ENCODE data around the gene PPM1D. TPM values are rescaled to one million over a fixed set of nuclear protein-coding genes. Genes with fewer than 3 reads are reported as not detected.
"Not testable (repeated sequence)": the region's sequence is repeated elsewhere in the genome, so short reads cannot be mapped to it uniquely, and the experiment has no call there.

The PPM1D gene
- total RNA-seq, 2 experiments from 2014 or later = 11.8 to 13.1 TPM

DNA sequence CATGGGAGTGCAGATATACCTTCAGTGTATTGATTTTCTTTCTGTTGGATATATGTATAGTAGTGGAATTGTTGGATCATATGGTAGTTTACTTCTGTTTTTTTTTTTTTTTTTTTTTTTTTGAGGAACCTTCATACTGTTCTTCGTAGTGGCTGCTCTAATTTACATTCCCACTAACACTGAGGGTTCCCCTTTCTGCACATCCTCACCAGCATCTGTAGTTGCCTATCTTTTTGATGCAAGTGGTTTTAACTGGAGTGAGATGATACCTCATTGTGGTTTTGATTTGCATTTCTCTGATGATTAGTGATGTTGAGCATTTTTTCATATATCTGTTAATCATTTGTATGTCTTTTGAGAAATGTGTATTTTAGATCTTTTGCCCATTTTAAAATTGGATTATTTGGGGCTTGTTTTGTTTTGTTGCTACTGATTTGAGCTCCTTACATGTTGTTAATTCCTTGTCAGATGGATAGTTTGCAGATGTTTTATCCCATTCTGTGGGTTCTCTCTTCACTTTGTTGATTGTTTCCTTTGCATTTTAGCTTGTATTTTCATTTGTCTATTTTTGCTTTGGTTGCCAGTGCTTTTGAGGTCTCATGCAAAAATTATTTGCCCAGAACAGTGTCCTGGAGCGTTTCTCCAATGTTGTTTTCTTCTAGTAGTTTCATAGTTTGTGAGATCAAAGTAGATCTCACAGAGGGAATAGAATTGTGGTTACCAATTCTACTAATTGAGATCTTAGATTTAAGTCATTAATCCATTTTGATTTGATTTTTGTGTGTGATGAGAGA lies 52.7 kb downstream of the PPM1D start:
- no peak overlapping the region for H3K27ac Mint-ChIP-seq
- no peaks in the 10 kb centered on the region for H3K27me3 Mint-ChIP-seq (ENCODE audit: low read depth)
- no peak for DNase-seq
- no peak overlapping the region for H3K4me3 Mint-ChIP-seq
- peaks cover 27% of the 10 kb centered on the region for H3K4me1 Mint-ChIP-seq (ENCODE audit: low read depth)
- peaks cover 30% of the 10 kb centered on the region for H3K36me3 Mint-ChIP-seq (ENCODE audit: low read depth)
- H3K9me3 Mint-ChIP-seq = no peaks in the 10 kb centered on the region
- CTCF ChIA-PET = interaction anchor here (1.6 kb wide), 1 partner anchor 14 kb away, joined by 6 read pairs; no protein-coding TSS in a partner anchor
- intact Hi-C loops (cut with micrococcal nuclease) = no loop called here

DNA sequence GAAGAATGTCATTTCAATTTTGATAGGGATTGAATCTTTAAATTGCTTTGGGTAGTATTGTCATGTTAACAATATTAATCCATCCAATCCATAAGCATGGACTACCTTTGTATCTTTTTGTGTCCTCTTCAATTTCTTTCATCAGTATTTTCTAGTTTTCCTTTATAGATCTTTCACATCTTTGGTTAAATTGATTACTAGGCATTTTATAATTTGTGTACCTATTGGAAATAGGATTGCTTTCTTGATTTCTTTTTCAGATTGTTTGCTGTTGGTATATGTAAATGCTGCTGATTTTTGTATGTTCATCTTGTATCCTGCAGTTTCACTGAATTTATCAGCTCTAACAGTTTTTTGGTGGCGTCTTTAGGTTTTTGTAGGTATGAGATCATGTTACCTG lies 53.6 kb downstream of the PPM1D start:
- Mint-ChIP-seq H3K4me1 (ENCODE audit: low read depth) (peaks cover 27% of the 10 kb centered on the region), H3K9me3 (no peaks in the 10 kb centered on the region), H3K27me3 (ENCODE audit: low read depth) (no peaks in the 10 kb centered on the region), H3K4me3 (no peak overlapping the region), H3K36me3 (ENCODE audit: low read depth) (peaks cover 25% of the 10 kb centered on the region), H3K27ac (no peak overlapping the region)
- intact Hi-C loops (cut with micrococcal nuclease) = no loop called here
- no peak for DNase-seq
- CTCF ChIA-PET = interaction anchor here (1.6 kb wide), 1 partner anchor 15 kb away, joined by 6 read pairs; no protein-coding TSS in a partner anchor

DNA sequence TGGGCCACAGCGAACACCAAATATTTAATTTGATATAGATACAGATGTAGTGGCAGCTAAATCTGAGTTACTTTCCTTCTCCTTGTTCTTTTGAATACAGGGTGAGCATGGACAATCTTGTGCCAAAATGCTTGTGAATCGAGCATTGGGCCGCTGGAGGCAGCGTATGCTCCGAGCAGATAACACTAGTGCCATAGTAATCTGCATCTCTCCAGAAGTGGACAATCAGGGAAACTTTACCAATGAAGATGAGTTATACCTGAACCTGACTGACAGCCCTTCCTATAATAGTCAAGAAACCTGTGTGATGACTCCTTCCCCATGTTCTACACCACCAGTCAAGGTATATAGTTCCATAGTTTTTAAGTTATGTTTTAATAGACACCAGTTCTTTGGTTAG lies 56.5 kb downstream of the PPM1D start:
- H3K9me3 Mint-ChIP-seq = no peaks in the 10 kb centered on the region
- CTCF ChIA-PET = interaction anchor here (0.9 to 1.7 kb wide), 2 partner anchors 17 to 18 kb away, joined by 4 to 5 read pairs; no protein-coding TSS in a partner anchor
- H3K36me3 Mint-ChIP-seq (ENCODE audit: low read depth) = peaks cover 10% of the 10 kb centered on the region
- no peak overlapping the region for H3K27ac Mint-ChIP-seq
- H3K27me3 Mint-ChIP-seq (ENCODE audit: low read depth) = no peaks in the 10 kb centered on the region
- DNase-seq = no peak
- intact Hi-C loops (cut with micrococcal nuclease) = no loop called here
- H3K4me1 Mint-ChIP-seq (ENCODE audit: low read depth) = peaks cover 26% of the 10 kb centered on the region
- no peak overlapping the region for H3K4me3 Mint-ChIP-seq

DNA sequence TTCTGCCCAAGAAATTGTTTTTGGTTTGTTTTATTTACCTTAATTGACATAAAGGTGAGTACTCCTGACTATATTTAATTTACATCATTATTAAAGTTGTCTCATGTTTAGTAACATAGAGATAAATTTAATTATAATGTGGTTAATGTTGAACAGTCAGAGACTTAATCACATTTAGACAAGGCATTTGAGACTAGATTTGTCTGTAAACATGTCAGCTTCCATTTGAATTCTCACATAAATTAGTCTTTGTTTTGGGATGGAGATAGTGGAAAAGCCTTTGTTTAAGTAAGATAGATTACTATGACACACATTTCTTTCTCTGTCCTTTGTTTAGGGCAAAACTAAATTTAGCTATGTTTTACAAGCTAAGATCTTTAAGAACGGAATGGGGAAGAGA lies 59.2 kb downstream of the PPM1D start:
- CTCF ChIA-PET = no interaction called here

DNA sequence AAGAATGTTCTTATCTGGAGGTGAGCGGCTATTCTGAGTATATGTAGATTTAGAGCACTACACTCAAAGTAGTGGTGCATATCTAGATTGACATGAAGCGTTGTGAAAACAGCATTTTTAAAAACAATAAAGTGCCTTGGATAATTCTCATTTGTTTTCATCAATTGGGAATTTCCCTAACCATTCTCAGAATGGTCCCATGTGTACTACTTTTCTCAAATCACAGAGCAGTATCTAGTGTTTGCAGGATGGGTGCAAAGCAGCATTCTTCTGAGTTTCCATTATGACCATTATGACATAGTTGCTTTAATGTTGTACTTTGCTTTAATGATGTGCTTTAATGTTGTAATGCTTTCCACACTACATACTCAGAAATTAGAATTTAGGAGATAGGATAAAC lies 61.5 kb downstream of the PPM1D start:
- no peaks in the 10 kb centered on the region for H3K27me3 Mint-ChIP-seq (ENCODE audit: low read depth)
- H3K36me3 Mint-ChIP-seq (ENCODE audit: low read depth) = peaks cover 17% of the 10 kb centered on the region
- H3K27ac Mint-ChIP-seq = no peak overlapping the region

More for the DNA sequence above, 59.2 kb downstream of the PPM1D start:
- H3K9me3 Mint-ChIP-seq = no peaks in the 10 kb centered on the region
- H3K4me3 Mint-ChIP-seq = no peak overlapping the region
- no peak for DNase-seq
- H3K27ac Mint-ChIP-seq = no peak overlapping the region
- peaks cover 10% of the 10 kb centered on the region for H3K36me3 Mint-ChIP-seq (ENCODE audit: low read depth)
- H3K27me3 Mint-ChIP-seq (ENCODE audit: low read depth) = no peaks in the 10 kb centered on the region
- peaks cover 6% of the 10 kb centered on the region for H3K4me1 Mint-ChIP-seq (ENCODE audit: low read depth)
- intact Hi-C loops (cut with micrococcal nuclease) = no loop called here

DNA sequence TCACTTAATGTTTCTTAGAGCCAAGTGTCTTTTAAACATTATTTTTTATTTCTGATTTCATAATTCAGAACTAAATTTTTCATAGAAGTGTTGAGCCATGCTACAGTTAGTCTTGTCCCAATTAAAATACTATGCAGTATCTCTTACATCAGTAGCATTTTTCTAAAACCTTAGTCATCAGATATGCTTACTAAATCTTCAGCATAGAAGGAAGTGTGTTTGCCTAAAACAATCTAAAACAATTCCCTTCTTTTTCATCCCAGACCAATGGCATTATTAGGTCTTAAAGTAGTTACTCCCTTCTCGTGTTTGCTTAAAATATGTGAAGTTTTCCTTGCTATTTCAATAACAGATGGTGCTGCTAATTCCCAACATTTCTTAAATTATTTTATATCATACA lies 64.0 kb downstream of the PPM1D start:
- H3K4me3 Mint-ChIP-seq = no peak overlapping the region
- H3K27me3 Mint-ChIP-seq (ENCODE audit: low read depth) = no peaks in the 10 kb centered on the region
- no peak overlapping the region for H3K27ac Mint-ChIP-seq
- H3K4me1 Mint-ChIP-seq (ENCODE audit: low read depth) = peaks cover 2% of the 10 kb centered on the region
- H3K9me3 Mint-ChIP-seq = no peaks in the 10 kb centered on the region
- DNase-seq = no peak
- intact Hi-C loops (cut with micrococcal nuclease) = no loop called here
- CTCF ChIA-PET = no interaction called here
- H3K36me3 Mint-ChIP-seq (ENCODE audit: low read depth) = peaks cover 13% of the 10 kb centered on the region

More for the DNA sequence above, 61.5 kb downstream of the PPM1D start:
- Mint-ChIP-seq H3K4me3 (no peak overlapping the region), H3K9me3 (no peaks in the 10 kb centered on the region), H3K4me1 (ENCODE audit: low read depth) (peaks cover 2% of the 10 kb centered on the region)
- CTCF ChIA-PET = no interaction called here
- intact Hi-C loops (cut with micrococcal nuclease) = no loop called here
- no peak for DNase-seq

DNA sequence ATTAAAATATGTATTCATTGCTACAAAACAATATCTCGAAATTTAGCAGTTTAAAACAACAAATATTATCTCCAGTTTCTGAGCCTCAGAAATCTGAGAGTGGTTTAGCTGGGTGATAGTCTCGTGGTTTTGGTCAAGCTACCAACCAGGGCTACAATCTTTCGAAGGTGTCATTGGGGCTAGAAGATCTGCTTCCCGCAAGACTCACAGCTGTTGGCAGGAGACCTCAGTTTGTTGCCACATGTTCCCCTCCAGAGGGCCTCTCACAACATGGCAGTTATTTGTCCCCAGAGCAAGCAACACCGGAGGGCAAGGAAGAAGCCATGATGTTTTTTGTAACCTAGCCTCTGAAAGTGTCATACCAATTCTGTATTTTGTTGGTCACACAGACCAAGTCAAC lies 65.6 kb downstream of the PPM1D start:
- no peaks in the 10 kb centered on the region for H3K9me3 Mint-ChIP-seq
- H3K4me1 Mint-ChIP-seq (ENCODE audit: low read depth) = peaks cover 2% of the 10 kb centered on the region
- no peak overlapping the region for H3K4me3 Mint-ChIP-seq
- intact Hi-C loops (cut with micrococcal nuclease) = no loop called here
- peaks cover 13% of the 10 kb centered on the region for H3K36me3 Mint-ChIP-seq (ENCODE audit: low read depth)
- CTCF ChIA-PET = no interaction called here
- no peak overlapping the region for H3K27ac Mint-ChIP-seq
- DNase-seq = no peak
- H3K27me3 Mint-ChIP-seq (ENCODE audit: low read depth) = no peaks in the 10 kb centered on the region

DNA sequence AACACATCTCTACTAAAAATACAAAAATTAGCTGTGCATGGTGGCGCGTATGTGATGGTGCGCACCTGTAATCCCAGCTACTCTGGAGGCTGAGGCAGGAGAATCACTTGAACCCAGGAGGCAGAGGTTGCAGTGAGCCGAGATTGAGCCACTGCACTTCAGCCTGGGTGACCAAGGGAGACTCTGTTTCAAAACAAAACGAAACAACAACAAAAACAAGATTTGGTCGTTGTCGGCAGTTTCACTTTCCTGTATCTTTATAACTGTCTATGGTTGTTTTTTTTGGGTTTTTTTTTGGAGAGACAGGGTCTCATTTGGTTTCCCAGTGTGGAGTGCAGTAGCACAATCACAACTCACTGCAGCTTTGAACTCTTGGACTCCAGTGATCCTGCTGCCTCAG lies 68.7 kb downstream of the PPM1D start:
- intact Hi-C loops (cut with micrococcal nuclease); H3K27me3 Mint-ChIP-seq (ENCODE audit: low read depth); H3K36me3 Mint-ChIP-seq (ENCODE audit: low read depth): not testable (repeated sequence)

DNA sequence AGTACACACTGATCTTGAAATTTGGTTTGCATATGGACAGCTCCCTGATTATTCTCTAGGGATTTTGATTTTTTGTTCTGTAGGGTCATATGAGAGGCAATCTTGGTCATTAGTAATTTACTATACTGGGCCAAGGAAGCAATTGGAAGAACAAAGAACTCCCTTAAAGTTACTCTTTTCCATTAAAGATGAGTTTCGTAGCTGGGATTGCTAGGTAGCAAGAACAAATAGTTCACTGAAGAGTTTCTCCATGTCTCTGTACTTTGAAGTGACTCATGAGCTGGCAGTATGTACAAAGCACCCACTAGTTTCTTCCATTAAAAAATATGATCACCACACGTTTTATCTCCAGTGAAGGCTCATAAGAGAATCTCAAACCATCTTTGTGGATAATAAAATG lies 71.5 kb downstream of the PPM1D start:
- Mint-ChIP-seq H3K9me3 (peaks cover 1% of the 10 kb centered on the region), H3K4me3 (no peak overlapping the region), H3K36me3 (ENCODE audit: low read depth) (no peaks in the 10 kb centered on the region), H3K27me3 (ENCODE audit: low read depth) (no peaks in the 10 kb centered on the region), H3K27ac (no peak overlapping the region), H3K4me1 (ENCODE audit: low read depth) (no peaks in the 10 kb centered on the region)
- DNase-seq = no peak
- intact Hi-C loops (cut with micrococcal nuclease) = loop anchor here (10.0 kb wide), 1 partner anchor 537 kb away; no protein-coding TSS in a partner anchor
- CTCF ChIA-PET = interaction anchor here (0.6 kb wide), 1 partner anchor 185 kb away, joined by 3 read pairs; no protein-coding TSS in a partner anchor

More for the DNA sequence above, 68.7 kb downstream of the PPM1D start:
- H3K4me1 Mint-ChIP-seq (ENCODE audit: low read depth); H3K9me3 Mint-ChIP-seq; H3K4me3 Mint-ChIP-seq; H3K27ac Mint-ChIP-seq; DNase-seq: not testable (repeated sequence)
- CTCF ChIA-PET = interaction anchor here (0.7 kb wide), 1 partner anchor 130 kb away, joined by 4 read pairs; no protein-coding TSS in a partner anchor

DNA sequence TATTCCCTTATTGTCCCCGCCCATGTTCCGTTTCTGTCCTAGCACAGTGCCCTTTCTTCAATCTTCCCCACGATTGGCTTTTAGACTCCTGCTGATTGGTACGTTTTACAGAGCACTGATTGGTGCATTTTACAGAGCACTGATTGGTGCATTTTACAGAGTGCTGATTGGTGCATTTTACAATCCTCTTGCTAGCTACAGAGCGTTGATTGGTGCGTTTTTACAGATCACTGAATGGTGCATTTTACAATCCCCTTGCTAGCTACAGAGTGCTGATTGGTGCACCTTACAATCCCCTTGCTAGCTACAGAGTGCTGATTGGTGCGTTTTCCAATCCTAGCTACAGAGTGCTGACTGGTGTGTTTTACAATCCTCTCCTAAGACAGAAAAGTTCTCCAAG lies 74.6 kb downstream of the PPM1D start:
- H3K27ac Mint-ChIP-seq; H3K36me3 Mint-ChIP-seq (ENCODE audit: low read depth); H3K9me3 Mint-ChIP-seq; H3K4me3 Mint-ChIP-seq; H3K27me3 Mint-ChIP-seq (ENCODE audit: low read depth); DNase-seq: not testable (repeated sequence)
- H3K4me1 Mint-ChIP-seq (ENCODE audit: low read depth) = peaks cover 11% of the 10 kb centered on the region
- CTCF ChIA-PET = interaction anchor here (0.9 kb wide), 1 partner anchor 36 kb away, joined by 4 read pairs; no protein-coding TSS in a partner anchor
- intact Hi-C loops (cut with micrococcal nuclease) = loop anchor here (10.0 kb wide), 1 partner anchor 540 kb away; no protein-coding TSS in a partner anchor

DNA sequence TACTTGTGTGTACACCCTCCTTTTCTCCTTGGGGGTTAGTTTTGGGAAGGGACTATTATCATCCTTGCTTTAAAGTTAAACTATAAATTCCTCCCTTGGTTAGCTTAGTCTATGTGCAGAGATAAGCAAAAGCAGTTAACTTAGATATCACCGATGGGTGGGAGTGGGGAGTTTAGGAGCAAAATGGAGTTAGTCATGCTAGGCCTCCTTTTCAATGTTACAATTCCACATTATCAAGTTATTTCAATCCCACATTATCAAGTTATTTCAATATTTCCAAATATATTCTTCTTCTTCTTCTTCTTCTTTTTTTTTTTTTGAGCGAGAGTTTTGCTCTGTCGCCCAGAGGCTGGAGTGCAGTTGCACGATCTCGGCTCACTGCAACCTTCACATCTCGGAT lies 76.0 kb downstream of the PPM1D start:
- intact Hi-C loops (cut with micrococcal nuclease) = loop anchor here (2.0 to 10.0 kb wide), 2 partner anchors 541 to 597 kb away; partner anchors contain the start of gene HEATR6
- no peak for DNase-seq
- Mint-ChIP-seq H3K9me3 (peaks cover 1% of the 10 kb centered on the region), H3K27me3 (ENCODE audit: low read depth) (no peaks in the 10 kb centered on the region), H3K4me3 (peak overlapping the region; percentile 34), H3K27ac (no peak overlapping the region), H3K36me3 (ENCODE audit: low read depth) (no peaks in the 10 kb centered on the region), H3K4me1 (ENCODE audit: low read depth) (peaks cover 11% of the 10 kb centered on the region)
- CTCF ChIA-PET = interaction anchor here (0.7 kb wide), 1 partner anchor 9 kb away, joined by 3 read pairs; no protein-coding TSS in a partner anchor

DNA sequence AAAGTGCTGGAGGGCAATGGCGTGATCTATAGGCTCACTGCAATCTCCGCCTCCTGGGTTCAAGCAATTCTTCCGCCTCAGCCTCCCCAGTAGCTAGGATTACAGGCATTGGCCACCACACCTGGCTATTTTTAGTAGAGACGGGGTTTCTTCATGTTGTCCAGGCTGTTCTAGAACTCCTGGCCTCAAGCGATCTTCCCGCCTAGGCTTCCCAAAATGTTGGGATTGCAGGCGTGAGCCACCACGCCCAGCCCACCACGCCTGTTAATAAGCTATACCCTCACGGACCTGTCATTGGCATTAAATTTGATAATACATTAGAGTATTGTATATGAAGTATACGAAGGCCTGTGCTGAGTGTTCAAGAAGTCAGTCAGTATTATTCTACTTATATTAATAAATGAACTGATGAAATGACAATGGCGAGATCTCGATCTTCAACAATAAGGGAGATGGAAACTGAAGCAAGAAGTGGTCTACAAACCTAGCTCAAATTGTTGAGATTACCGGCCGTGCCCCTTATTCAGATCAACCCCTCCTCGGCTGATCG lies 76.8 kb downstream of the PPM1D start:
- intact Hi-C loops (cut with micrococcal nuclease) = loop anchor here (1.0 to 10.0 kb wide), 6 partner anchors 77 to 1522 kb away; partner anchors contain the start of genes APPBP2, HEATR6, PPM1D and PRR11
- Mint-ChIP-seq H3K36me3 (ENCODE audit: low read depth) (no peaks in the 10 kb centered on the region), H3K27ac (peak overlapping the region; percentile 79), H3K27me3 (ENCODE audit: low read depth) (no peaks in the 10 kb centered on the region), H3K4me1 (ENCODE audit: low read depth) (peaks cover 11% of the 10 kb centered on the region), H3K4me3 (peak overlapping the region; percentile 91), H3K9me3 (peaks cover 1% of the 10 kb centered on the region)
- DNase-seq = no peak
- CTCF ChIA-PET = interaction anchor here (0.6 to 1.1 kb wide), 3 partner anchors 33 to 322 kb away, joined by 4 to 5 read pairs (median 4); no protein-coding TSS in a partner anchor
